OCI-LY1 (cell line): ENCODE data around the gene ALKBH2.

ENCODE experiments used
- H2AFZ ChIP-seq: fragments of 200-600 bp; sonication (generic), shearing (Covaris generic); 2 replicates; pipeline ENCODE4 v1.6.0; 2014; ENCODE audit warnings: antibody characterized with exemption, mild to moderate bottlenecking, low read length
- H3F3A ChIP-seq: fragments of 200-600 bp; sonication (generic), shearing (Covaris generic); 2 replicates; pipeline ENCODE4 v1.6.0; 2014; ENCODE audit warnings: mild to moderate bottlenecking, antibody characterized with exemption, low read length, moderate library complexity; ENCODE audit not compliant: insufficient read depth
- H3K27ac ChIP-seq: fragments of 200-600 bp; sonication (generic); 2 replicates; pipeline ENCODE4 v1.5.1; 2014; ENCODE audit warnings: low read length, mixed run types, mild to moderate bottlenecking, low read depth; ENCODE audit not compliant: poor library complexity, severe bottlenecking
- H3K27me3 ChIP-seq: fragments of 200-600 bp; sonication (generic); 2 replicates; pipeline ENCODE4 v1.6.0; 2014; ENCODE audit warnings: antibody characterized with exemption, mild to moderate bottlenecking, low read length, moderate library complexity; ENCODE audit not compliant: insufficient read depth
- H3K36me3 ChIP-seq: fragments of 200-600 bp; sonication (generic); 2 replicates; pipeline ENCODE4 v1.6.1; 2014; ENCODE audit warnings: mild to moderate bottlenecking, antibody characterized with exemption, low read length, moderate library complexity, mixed read lengths; ENCODE audit not compliant: insufficient read depth
- H3K4me1 ChIP-seq: fragments of 200-600 bp; sonication (generic); 2 replicates; pipeline ENCODE4 v1.5.1; 2014; ENCODE audit warnings: mild to moderate bottlenecking, low read length, moderate library complexity; ENCODE audit not compliant: insufficient read depth, severe bottlenecking
- H3K4me2 ChIP-seq: fragments of 200-600 bp; sonication (generic), shearing (Covaris generic); 2 replicates; pipeline ENCODE4 v1.6.1; 2014; ENCODE audit warnings: low read length
- H3K4me3 ChIP-seq: fragments of 200-600 bp; sonication (generic); 2 replicates; pipeline ENCODE4 v1.5.1; 2014; ENCODE audit warnings: low read length, low read depth, mild to moderate bottlenecking, mixed read lengths; ENCODE audit not compliant: poor library complexity, severe bottlenecking
- H3K79me2 ChIP-seq: fragments of 200-600 bp; shearing (Covaris generic); 2 replicates; pipeline ENCODE4 v1.6.1; 2016; ENCODE audit warnings: mixed run types, low read length, mixed read lengths; ENCODE audit not compliant: insufficient read depth
- H3K9ac ChIP-seq: fragments of 200-600 bp; sonication (generic), shearing (Covaris generic); 2 replicates; pipeline ENCODE4 v1.6.1; 2014; ENCODE audit warnings: mild to moderate bottlenecking, low read length, mixed read lengths
- H3K9me2 ChIP-seq: fragments of 200-600 bp; sonication (generic), shearing (Covaris generic); 2 replicates; pipeline ENCODE4 v1.6.1; 2014; ENCODE audit warnings: low read depth, mild to moderate bottlenecking, low read length, mixed read lengths
- H3K9me3 ChIP-seq: fragments of 200-600 bp; shearing (Covaris generic); 2 replicates; pipeline ENCODE4 v1.6.1; 2014; ENCODE audit warnings: low read length, mixed read lengths
- H4K20me1 ChIP-seq: fragments of 200-600 bp; sonication (generic), shearing (Covaris generic); 2 replicates; pipeline ENCODE4 v1.6.0; 2016; ENCODE audit warnings: mild to moderate bottlenecking, low read length; ENCODE audit not compliant: insufficient read depth
- EZH2 ChIP-seq: fragments of 200-600 bp; sonication (generic), shearing (Covaris generic); IDR thresholded peaks from 2 replicates; pipeline ENCODE4 v1.8.0; 2017; ENCODE audit warnings: borderline replicate concordance, mixed run types, mild to moderate bottlenecking, antibody characterized with exemption, low read length, moderate library complexity, mixed read lengths
- TF ChIP-seq, protein P1 (sequence below): fragments of 200-600 bp; sonication (generic), shearing (Covaris generic); IDR thresholded peaks from 2 replicates; pipeline ENCODE4 v1.5.1; 2017; ENCODE audit warnings: mild to moderate bottlenecking, antibody characterized with exemption, low read length, moderate library complexity, mixed read lengths

The ALKBH2 gene

DNA sequence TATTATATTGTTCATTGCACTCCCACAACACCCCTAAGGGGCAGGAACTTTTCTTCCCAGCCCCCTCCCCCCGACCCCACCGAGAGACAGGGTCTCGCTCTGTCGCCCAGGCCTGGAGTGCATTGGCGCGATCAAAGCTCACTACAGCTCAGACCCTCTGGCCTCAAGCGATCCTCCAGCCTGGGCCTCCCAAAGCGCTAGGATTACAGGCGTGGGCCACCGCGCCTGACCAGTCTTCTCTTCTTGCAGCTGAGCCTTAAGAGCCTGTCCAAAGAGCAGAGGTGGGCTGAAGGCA, 3.8 kb upstream of the ALKBH2 start:
- H3F3A ChIP-seq = no peaks in the 10 kb centered on the region
- H3K4me3 ChIP-seq = peak overlapping the region; percentile 96
- peak overlapping the region; percentile 86 for H3K27ac ChIP-seq
- peak overlapping the region; percentile 93 for H3K9ac ChIP-seq
- peaks cover 33% of the 10 kb centered on the region for H3K36me3 ChIP-seq
- peak overlapping the region; percentile 85 for H3K4me2 ChIP-seq
- no peaks in the 10 kb centered on the region for H3K9me2 ChIP-seq
- H4K20me1 ChIP-seq = no peaks in the 10 kb centered on the region
- TF ChIP-seq, protein P1, sequence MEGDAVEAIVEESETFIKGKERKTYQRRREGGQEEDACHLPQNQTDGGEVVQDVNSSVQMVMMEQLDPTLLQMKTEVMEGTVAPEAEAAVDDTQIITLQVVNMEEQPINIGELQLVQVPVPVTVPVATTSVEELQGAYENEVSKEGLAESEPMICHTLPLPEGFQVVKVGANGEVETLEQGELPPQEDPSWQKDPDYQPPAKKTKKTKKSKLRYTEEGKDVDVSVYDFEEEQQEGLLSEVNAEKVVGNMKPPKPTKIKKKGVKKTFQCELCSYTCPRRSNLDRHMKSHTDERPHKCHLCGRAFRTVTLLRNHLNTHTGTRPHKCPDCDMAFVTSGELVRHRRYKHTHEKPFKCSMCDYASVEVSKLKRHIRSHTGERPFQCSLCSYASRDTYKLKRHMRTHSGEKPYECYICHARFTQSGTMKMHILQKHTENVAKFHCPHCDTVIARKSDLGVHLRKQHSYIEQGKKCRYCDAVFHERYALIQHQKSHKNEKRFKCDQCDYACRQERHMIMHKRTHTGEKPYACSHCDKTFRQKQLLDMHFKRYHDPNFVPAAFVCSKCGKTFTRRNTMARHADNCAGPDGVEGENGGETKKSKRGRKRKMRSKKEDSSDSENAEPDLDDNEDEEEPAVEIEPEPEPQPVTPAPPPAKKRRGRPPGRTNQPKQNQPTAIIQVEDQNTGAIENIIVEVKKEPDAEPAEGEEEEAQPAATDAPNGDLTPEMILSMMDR = no peak
- no peak for TF ChIP-seq EZH2
- no peaks in the 10 kb centered on the region for H3K9me3 ChIP-seq
- peaks cover 39% of the 10 kb centered on the region for H3K4me1 ChIP-seq
- H3K27me3 ChIP-seq = no peaks in the 10 kb centered on the region
- H2AFZ ChIP-seq = no peak overlapping the region
- H3K79me2 ChIP-seq = peaks cover 10% of the 10 kb centered on the region

DNA sequence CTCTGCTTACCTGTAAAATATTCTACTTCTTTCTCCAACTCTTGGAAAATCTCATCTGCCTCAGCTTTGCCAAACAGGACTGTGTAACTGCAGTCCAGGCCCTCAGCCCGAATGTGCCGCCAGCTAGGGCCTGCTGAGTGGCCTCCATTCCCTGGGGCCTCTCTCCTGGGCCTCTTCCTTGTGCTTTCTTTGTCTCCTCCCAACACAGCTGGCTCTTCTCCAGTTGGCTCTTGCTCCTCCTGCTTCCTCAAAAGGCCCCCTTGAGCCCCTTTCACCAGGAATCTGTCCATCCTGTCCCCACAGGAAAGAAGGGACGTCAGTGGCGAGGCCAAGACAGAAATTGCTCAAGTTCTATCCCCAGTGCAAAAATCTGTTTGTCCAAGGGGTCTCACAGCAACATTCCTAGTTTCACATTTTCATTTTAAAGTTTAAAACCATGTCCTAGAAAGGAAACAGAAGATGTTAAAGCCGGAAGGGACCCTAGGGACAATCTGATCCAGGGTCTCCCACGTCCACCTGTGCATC, 713 bp downstream of the ALKBH2 start:
- Histone ChIP-seq H3K4me1 (peaks cover 48% of the 10 kb centered on the region), H3K4me2 (peak overlapping the region; percentile 99), H2AFZ (no peak overlapping the region), H3K27me3 (no peaks in the 10 kb centered on the region), H3K9ac (peak overlapping the region; percentile 98), H3K36me3 (peaks cover 23% of the 10 kb centered on the region; the same call in 1 of the 2 replicates), H3K9me3 (no peaks in the 10 kb centered on the region), H3K79me2 (peaks cover 15% of the 10 kb centered on the region), H3K4me3 (peak overlapping the region; percentile 91), H3K9me2 (no peaks in the 10 kb centered on the region), H4K20me1 (no peaks in the 10 kb centered on the region), H3K27ac (peak overlapping the region; percentile 64), H3F3A (no peaks in the 10 kb centered on the region)
- no peak for TF ChIP-seq EZH2
- TF ChIP-seq, protein P1 = no peak

DNA sequence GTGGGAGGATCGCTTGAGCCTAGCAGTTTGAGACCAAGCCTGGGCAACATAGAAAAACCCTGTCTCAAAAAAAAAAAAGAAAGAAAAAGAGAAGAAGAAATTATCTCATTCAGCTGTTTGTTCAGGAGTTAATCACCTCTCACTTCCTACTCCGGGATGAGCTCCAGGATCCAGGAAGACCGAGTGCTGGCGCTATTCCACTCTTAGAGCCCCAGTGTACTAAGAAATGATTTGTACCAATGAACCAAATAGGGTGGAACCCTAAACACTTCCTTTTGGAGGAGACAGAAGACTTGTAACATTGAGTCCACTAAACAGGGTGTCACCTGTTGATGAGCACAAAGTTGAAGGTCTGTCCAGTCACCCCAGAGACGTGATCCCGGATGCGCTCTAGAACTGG, 3.6 kb downstream of the ALKBH2 start:
- Histone ChIP-seq H3K27me3 (no peaks in the 10 kb centered on the region), H3K9me2 (no peaks in the 10 kb centered on the region), H3K27ac (no peak overlapping the region), H3K4me3 (no peak overlapping the region), H2AFZ (no peak overlapping the region), H4K20me1 (no peaks in the 10 kb centered on the region), H3F3A (no peaks in the 10 kb centered on the region), H3K79me2 (peaks cover 15% of the 10 kb centered on the region), H3K4me2 (no peak overlapping the region), H3K36me3 (peaks cover 35% of the 10 kb centered on the region; the same call in 1 of the 2 replicates), H3K4me1 (peaks cover 35% of the 10 kb centered on the region), H3K9me3 (no peaks in the 10 kb centered on the region), H3K9ac (no peak overlapping the region)
- TF ChIP-seq, protein P1 = no peak
- no peak for TF ChIP-seq EZH2
